Spleen (tissue), 7 donors: ENCODE measurements around the gene DCAF4L1.

Source experiments
- CTCF ChIP-seq, 11 experiments: fragments of 200-600 bp in 7 of 11; fragments of 450-650 bp in 4 of 11; sonication (generic) in 4 of 11; IDR thresholded peaks in 8 of 11; conservative IDR thresholded peaks in 3 of 11; 1 replicate in 7 of 11; 2 replicates in 4 of 11; pipeline versions ENCODE4 v1.4.0 to v1.8.0; 2016 to 2021; ENCODE audit warnings: antibody characterized with exemption in 11 of 11, inconsistent platforms in 4 of 11, mild to moderate bottlenecking in 1 of 11
- POLR2A ChIP-seq, 3 donors: fragments of 450-650 bp; IDR thresholded peaks; one replicate each; pipeline ENCODE4 v1.5.1; 2017; ENCODE audit warnings: antibody characterized with exemption in 3 of 3, mild to moderate bottlenecking in 1 of 3
- POLR2AphosphoS5 ChIP-seq, 3 donors: sonication (generic); formaldehyde crosslinking; IDR thresholded peaks; one replicate each; pipeline ENCODE4 v1.5.1; 2017; ENCODE audit warnings: antibody characterized with exemption in 3 of 3
- donor health status: DM: no; HTN: no; CAD: no; lungs with moderate emphysema.
- donor health status: DM: no; HTN: no; CAD: no.
- donor health status: DM: no; HTN: no; CAD: no.

GRCh38 chr4:41944089-41944488, 37.5 kb upstream of the DCAF4L1 start:
- no peak for TF ChIP-seq CTCF (IDR thresholded peaks at IDR 0.05 in 8 of 11, conservative IDR thresholded peaks at IDR 0.05 in 3 of 11)
- TF ChIP-seq POLR2A (IDR thresholded peaks at IDR 0.05) = no peak
- TF ChIP-seq POLR2AphosphoS5 (IDR thresholded peaks at IDR 0.05) = no peak
